Measurements from ENCODE around the gene ARHGAP26.
A peak's percentile ranks its signal among the peaks of the same experiment; 100 is the strongest.

ARHGAP26 gene

GRCh38 chr5:142769793-142770649, at the start of gene ARHGAP26:
TSS of gene ARHGAP26 (plus strand) at chr5:142770377. CDS start at chr5:142770762, 385 bp downstream.
- peak; percentile 91 for ATAC-seq (ENCODE audit: low read depth)
- Mint-ChIP-seq H3K9me3 (no peaks in the 10 kb centered on the region), H3K4me1 (peaks cover 13% of the 10 kb centered on the region), H3K27ac (peak within 1 kb of the TSS; percentile 81), H3K36me3 (no peaks in the 10 kb centered on the region), H3K4me3 (peak within 1 kb of the TSS; percentile 91), H3K27me3 (no peaks in the 10 kb centered on the region)
- peak; percentile 87 to 89 for DNase-seq (ENCODE audit: low spot score in 2 of 2)

- H3K27me3 Mint-ChIP-seq = peaks cover 22% of the 10 kb centered on the region
- H3K4me3 Mint-ChIP-seq = no peak overlapping the region
- no peak for DNase-seq (ENCODE audit: low spot score in 2 of 2)
- no peaks in the 10 kb centered on the region for H3K36me3 Mint-ChIP-seq
- no peaks in the 10 kb centered on the region for H3K9me3 Mint-ChIP-seq
- no peak overlapping the region for H3K27ac Mint-ChIP-seq
- H3K4me1 Mint-ChIP-seq = peaks cover 4% of the 10 kb centered on the region
- no peak for ATAC-seq (ENCODE audit: low read depth)
These were observed 49.4 kb upstream of the ARHGAP26 start for GRCh38 chr5:142720641-142721271.

DNA sequence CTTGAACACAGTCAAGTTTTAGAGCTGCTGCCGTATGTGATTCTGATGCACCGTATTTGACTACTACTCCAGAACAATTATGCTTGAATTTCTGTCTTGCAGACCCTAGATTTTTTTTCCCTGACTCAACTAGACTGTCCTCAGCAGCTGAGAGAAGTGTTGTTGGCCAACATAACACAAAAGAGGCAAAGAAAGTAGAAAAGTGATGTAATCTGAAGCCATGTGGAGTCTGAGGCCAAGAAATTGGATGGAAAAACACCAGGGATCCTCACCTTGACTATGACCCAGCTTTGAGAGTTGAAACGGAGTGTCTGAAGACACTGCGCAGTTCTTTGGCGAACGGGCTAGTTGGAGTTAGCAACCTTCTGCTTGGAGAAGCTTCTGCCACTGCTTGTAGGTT, 48.0 kb upstream of the ARHGAP26 start:
- no peak overlapping the region for H3K27ac Mint-ChIP-seq
- no peak for ATAC-seq (ENCODE audit: low read depth)
- no peaks in the 10 kb centered on the region for H3K9me3 Mint-ChIP-seq
- peaks cover 4% of the 10 kb centered on the region for H3K4me1 Mint-ChIP-seq
- H3K36me3 Mint-ChIP-seq = no peaks in the 10 kb centered on the region
- no peak for DNase-seq (ENCODE audit: low spot score in 2 of 2)
- no peak overlapping the region for H3K4me3 Mint-ChIP-seq
- H3K27me3 Mint-ChIP-seq = peaks cover 20% of the 10 kb centered on the region

DNA sequence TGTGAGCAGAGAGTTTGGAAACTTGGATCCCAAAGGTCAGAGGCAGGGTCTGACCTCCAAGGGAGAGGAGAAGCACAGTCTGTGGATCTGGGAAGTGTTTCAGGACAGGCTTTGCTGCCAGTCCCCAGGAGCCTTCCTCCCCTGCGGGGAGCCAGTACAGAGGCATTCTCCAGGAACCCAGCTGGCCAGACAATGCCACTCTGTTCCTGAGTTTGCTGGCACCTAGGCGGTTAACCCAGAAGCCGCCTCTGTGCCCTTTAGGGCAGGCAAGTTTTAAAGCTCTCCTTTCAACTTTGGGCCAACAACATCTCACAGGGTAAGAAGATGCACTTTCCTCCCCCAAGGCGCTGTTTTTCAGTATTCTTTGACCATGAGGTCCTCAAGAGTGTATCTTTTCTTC, 47.3 kb upstream of the ARHGAP26 start:
- H3K9me3 Mint-ChIP-seq = no peaks in the 10 kb centered on the region
- H3K36me3 Mint-ChIP-seq = no peaks in the 10 kb centered on the region
- no peak overlapping the region for H3K4me3 Mint-ChIP-seq
- H3K27me3 Mint-ChIP-seq = peaks cover 19% of the 10 kb centered on the region
- no peak overlapping the region for H3K27ac Mint-ChIP-seq
- DNase-seq (ENCODE audit: low spot score in 2 of 2) (no peak), ATAC-seq (ENCODE audit: low read depth) (no peak)
- peaks cover 4% of the 10 kb centered on the region for H3K4me1 Mint-ChIP-seq

- Mint-ChIP-seq H3K4me3 (no peak overlapping the region), H3K9me3 (no peaks in the 10 kb centered on the region), H3K27me3 (peaks cover 10% of the 10 kb centered on the region), H3K27ac (no peak overlapping the region), H3K4me1 (peaks cover 4% of the 10 kb centered on the region), H3K36me3 (no peaks in the 10 kb centered on the region)
- no peak for DNase-seq (ENCODE audit: low spot score in 2 of 2)
- no peak for ATAC-seq (ENCODE audit: low read depth)
These were observed 45.4 kb upstream of the ARHGAP26 start for GRCh38 chr5:142724821-142725220.

GRCh38 chr5:142725231-142726187, 44.7 kb upstream of the ARHGAP26 start:
- ATAC-seq (ENCODE audit: low read depth) (no peak), DNase-seq (ENCODE audit: low spot score in 2 of 2) (no peak)
- peaks cover 4% of the 10 kb centered on the region for H3K4me1 Mint-ChIP-seq
- no peaks in the 10 kb centered on the region for H3K9me3 Mint-ChIP-seq
- H3K4me3 Mint-ChIP-seq = no peak overlapping the region
- no peaks in the 10 kb centered on the region for H3K36me3 Mint-ChIP-seq
- H3K27ac Mint-ChIP-seq = no peak overlapping the region
- peaks cover 7% of the 10 kb centered on the region for H3K27me3 Mint-ChIP-seq

DNA sequence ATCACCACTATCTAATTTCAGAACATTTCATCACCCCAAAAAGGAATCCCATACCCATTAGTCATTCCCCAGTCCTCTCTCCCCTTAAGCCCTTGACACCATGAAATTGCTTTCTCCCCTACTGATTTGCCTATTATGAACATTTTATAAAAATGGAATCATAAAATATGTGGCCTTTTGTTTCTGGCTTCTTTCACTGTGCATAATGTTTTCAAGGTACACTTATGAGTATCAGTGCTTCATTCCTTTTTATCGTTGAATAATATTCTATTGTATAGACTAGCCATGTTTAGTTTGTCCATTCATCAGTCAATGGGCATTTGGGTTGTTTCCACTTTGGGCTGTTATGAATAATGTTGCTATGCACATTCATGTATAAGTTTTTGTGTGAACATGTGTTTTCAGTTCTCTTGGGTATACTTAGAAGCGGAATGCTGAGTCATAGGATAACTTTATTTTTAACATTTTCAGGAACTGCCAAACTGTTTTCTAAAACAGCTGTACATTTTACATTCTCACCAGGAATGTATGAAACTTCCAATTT, 43.9 kb upstream of the ARHGAP26 start:
- ATAC-seq (ENCODE audit: low read depth) = no peak
- Mint-ChIP-seq H3K27ac (no peak overlapping the region), H3K36me3 (no peaks in the 10 kb centered on the region), H3K4me1 (peaks cover 4% of the 10 kb centered on the region), H3K9me3 (no peaks in the 10 kb centered on the region), H3K27me3 (peaks cover 8% of the 10 kb centered on the region), H3K4me3 (no peak overlapping the region)
- no peak for DNase-seq (ENCODE audit: low spot score in 2 of 2)

DNA sequence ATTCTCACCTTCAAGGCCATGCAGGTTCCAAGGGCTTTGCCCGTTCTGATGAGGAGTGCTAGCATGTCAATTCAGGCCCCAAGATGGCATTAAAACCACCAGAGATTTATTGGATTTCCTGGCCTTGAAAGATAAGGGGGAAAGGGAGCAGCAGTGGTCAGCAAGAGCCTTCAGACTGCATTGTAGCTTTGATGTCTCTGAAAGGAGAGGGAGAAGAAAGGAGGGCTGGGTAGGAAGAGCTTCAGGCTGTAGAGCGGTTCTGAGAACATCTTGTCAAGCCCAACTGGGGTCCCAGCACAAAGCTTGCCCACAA, 42.5 kb upstream of the ARHGAP26 start:
- DNase-seq (ENCODE audit: low spot score in 2 of 2) (no peak), ATAC-seq (ENCODE audit: low read depth) (no peak)
- Mint-ChIP-seq H3K27ac (no peak overlapping the region), H3K9me3 (no peaks in the 10 kb centered on the region), H3K36me3 (no peaks in the 10 kb centered on the region), H3K27me3 (peaks cover 10% of the 10 kb centered on the region), H3K4me3 (no peak overlapping the region), H3K4me1 (peaks cover 4% of the 10 kb centered on the region)

- Mint-ChIP-seq H3K27ac (no peak overlapping the region), H3K36me3 (no peaks in the 10 kb centered on the region), H3K4me3 (no peak overlapping the region), H3K4me1 (peaks cover 2% of the 10 kb centered on the region), H3K9me3 (no peaks in the 10 kb centered on the region), H3K27me3 (peaks cover 13% of the 10 kb centered on the region)
- ATAC-seq (ENCODE audit: low read depth) (no peak), DNase-seq (ENCODE audit: low spot score in 2 of 2) (no peak)
These were observed 34.6 kb upstream of the ARHGAP26 start for GRCh38 chr5:142735323-142736246.

- H3K4me1 Mint-ChIP-seq = peaks cover 2% of the 10 kb centered on the region
- no peak overlapping the region for H3K27ac Mint-ChIP-seq
These were observed 33.9 kb upstream of the ARHGAP26 start for GRCh38 chr5:142736247-142736632.

GRCh38 chr5:142737179-142737578, 33.0 kb upstream of the ARHGAP26 start:
- H3K4me3 Mint-ChIP-seq = no peak overlapping the region
- DNase-seq (ENCODE audit: low spot score in 2 of 2) = no peak
- no peak overlapping the region for H3K27ac Mint-ChIP-seq
- peaks cover 2% of the 10 kb centered on the region for H3K4me1 Mint-ChIP-seq
- H3K9me3 Mint-ChIP-seq = no peaks in the 10 kb centered on the region
- H3K36me3 Mint-ChIP-seq = no peaks in the 10 kb centered on the region
- H3K27me3 Mint-ChIP-seq = peaks cover 11% of the 10 kb centered on the region
- ATAC-seq (ENCODE audit: low read depth) = peak; percentile 41

More at GRCh38 chr5:142736247-142736632, 33.9 kb upstream of the ARHGAP26 start:
- no peak for ATAC-seq (ENCODE audit: low read depth)
- Mint-ChIP-seq H3K9me3 (no peaks in the 10 kb centered on the region), H3K4me3 (no peak overlapping the region), H3K36me3 (no peaks in the 10 kb centered on the region), H3K27me3 (peaks cover 11% of the 10 kb centered on the region)
- DNase-seq (ENCODE audit: low spot score in 2 of 2) = no peak

DNA sequence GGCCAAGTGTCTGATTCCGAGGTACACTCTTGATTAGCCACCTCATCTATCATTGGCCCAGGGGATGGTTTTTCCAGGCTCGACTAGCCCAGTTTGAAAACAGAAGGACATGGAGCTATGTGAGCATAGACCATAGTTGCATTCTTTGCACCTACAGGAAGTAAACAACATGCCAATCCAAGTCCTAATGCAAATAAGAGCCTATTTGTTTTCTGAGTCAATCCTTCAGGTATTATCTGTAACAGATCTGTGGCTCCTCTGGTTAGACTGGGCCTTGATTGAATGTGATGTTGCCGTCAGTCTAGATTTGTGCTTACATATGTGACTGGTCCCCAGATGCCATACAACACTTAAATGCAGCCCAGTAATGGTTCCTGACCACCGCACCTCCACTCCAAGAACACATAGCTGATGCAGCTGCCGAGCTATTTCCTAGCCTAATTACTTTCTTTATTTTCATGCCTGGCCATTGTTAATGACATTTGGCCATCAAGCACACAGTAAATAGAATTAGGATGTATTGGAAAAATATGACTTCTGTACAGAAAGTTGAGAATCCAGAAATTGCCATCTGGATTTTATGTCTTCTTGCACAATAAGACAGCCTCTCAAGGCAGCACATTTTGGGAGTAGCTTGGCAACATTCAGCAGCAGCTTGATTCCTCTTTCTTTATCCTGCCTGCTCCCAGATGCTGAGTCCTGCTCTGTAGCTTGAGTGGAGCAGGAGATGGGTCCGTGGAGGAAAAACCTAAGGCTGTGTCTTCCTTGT, 29.5 kb upstream of the ARHGAP26 start:
- Mint-ChIP-seq H3K36me3 (no peaks in the 10 kb centered on the region), H3K4me1 (no peaks in the 10 kb centered on the region), H3K27me3 (peaks cover 5% of the 10 kb centered on the region), H3K27ac (no peak overlapping the region), H3K9me3 (no peaks in the 10 kb centered on the region), H3K4me3 (no peak overlapping the region)
- ATAC-seq (ENCODE audit: low read depth) (no peak), DNase-seq (ENCODE audit: low spot score in 2 of 2) (no peak)
